Limb (tissue), 2 donors: ENCODE results near the gene JARID2.
A peak's percentile ranks its signal among the peaks of the same experiment; 100 is the strongest.

ENCODE experiments used
- DNase-seq, 2 donors: peaks; one replicate each; pipeline ENCODE4 v3.0.0-alpha.2; 2016; ENCODE audit errors: extremely low spot score in 2 of 2

Gene JARID2

GRCh38 chr6:15517600-15517999, 271.7 kb downstream of the JARID2 start:
- DNase-seq: no peak

DNA sequence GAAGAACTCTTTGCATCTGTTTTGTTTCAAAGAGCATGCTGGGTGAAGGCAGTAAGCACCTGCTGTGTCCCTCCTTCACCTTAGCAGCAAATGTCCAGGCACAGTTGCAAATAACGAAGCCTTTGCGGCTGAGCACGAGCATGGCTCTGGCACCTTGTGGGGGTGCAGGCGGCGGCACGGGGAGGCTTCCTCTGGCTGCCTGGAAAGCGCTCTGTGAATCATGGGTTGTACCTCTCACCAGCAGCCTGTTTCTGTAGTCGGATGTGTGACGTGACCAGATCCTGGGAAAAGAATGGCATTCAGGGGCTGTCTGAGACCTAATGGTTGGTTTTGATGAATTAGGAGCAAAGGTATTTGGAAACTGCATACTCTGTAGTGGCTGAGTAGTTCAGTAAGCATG, 272.2 kb downstream of the JARID2 start:
- DNase-seq: no peak

DNA sequence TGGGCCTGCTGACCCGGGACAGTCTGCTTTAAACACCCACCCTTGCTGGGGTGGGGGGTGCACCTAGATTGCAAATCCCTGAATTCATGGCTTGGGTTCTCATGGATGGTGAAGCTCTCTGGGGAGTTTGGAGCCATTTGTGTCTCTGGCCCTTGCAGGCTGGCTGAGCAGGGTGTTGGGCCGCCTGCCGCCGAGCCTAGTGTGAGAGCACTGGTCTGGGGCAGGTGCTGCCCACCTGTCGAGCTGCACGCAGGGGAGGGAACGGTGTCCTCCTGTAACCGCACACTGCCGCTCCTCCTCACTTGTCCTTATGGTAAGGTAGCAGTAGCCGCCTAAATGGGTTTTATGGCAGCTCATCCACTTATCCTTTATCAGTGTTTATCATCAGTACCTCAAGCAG, 273.0 kb downstream of the JARID2 start:
- DNase-seq: no peak

DNA sequence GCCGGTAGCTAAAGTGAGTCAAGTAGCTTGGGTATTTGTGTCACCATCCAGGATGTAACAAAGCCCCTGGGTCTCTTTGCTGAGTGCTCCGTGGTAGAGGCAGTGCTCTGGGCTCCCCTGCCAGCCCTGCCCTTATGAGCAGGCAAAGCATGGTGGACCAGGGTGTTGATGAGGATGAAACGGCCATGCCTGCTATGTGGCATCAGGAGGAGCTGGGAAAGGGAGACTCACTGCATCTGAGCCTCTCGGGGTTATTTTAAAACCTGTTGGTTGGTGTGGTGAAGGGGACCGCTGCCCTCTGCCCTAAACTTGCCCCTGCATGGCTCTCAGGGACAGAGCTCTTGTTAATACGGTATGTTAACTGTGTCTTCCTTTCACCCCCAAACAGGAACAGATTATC, 273.8 kb downstream of the JARID2 start:
- DNase-seq: no peak

DNA sequence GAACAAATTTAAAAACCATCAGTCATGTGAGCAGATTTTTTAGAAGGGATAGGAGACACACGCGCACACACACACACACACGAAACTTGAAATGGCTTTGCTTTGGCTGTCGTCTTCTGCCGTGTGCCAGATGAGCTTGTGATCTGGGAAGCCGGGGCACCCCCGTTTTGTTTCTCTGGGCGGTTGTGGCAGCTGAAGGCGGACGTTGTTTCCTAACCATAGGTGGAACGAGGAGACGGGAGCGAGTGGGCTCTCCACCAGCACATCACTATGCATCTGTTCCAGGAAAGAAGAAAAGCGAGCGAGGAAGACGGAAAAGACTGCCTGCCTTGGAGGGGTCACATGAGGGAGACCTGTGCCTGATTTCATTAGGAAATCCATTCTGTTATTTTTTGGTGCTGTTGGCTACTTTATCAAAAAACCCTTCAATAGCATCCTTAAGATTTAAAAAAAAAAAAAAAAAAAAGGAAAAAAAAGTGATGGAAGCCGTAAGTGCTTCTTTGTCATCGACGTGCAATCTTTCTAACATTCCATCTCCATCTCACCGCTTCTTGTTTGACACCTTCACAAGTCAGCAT, 274.8 kb downstream of the JARID2 start:
- peak in 1 of 2 donors; percentile 18 for DNase-seq

GRCh38 chr6:15521582-15521981, 275.7 kb downstream of the JARID2 start:
- DNase-seq: no peak

DNA sequence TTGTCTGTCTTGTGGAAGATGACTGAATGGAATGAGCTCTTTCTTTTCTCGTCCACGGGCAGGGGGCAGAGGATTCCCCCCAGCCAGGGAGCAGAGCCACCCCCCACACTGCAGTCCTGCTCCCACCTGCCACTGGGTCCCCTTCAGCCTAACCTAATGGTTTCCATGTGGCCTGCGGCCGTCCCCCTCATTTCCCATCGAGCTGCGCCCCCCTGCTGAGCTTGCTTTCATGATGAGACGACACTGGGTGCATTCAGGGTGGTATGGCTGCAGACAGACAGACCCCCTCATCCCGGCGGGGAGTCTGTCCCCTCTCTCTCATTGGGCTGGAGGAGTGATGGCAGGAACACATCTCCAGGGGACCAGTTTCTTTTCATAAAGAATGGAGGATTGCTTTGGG, 276.2 kb downstream of the JARID2 start:
- peak in 1 of 2 donors; percentile 24 for DNase-seq

DNA sequence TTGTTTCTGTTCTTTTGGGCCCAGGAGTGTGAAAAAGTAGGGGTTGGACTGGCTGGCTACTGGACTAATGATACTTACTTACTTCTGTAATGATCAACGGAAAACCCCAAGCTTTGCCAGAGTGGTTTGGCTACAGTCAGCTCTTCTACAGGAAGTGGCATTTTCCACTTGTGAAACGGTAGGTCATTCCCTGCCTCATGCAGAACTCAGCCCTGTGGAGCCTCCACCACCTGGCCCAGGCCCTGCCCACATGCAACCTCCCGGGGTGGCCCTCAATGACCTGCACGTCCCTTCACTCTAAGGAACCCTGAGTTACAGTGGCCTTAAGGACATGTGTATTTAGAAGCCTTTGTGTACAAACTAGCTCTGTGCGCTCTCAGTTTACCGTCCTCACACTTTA, 276.6 kb downstream of the JARID2 start:
- no peak for DNase-seq

DNA sequence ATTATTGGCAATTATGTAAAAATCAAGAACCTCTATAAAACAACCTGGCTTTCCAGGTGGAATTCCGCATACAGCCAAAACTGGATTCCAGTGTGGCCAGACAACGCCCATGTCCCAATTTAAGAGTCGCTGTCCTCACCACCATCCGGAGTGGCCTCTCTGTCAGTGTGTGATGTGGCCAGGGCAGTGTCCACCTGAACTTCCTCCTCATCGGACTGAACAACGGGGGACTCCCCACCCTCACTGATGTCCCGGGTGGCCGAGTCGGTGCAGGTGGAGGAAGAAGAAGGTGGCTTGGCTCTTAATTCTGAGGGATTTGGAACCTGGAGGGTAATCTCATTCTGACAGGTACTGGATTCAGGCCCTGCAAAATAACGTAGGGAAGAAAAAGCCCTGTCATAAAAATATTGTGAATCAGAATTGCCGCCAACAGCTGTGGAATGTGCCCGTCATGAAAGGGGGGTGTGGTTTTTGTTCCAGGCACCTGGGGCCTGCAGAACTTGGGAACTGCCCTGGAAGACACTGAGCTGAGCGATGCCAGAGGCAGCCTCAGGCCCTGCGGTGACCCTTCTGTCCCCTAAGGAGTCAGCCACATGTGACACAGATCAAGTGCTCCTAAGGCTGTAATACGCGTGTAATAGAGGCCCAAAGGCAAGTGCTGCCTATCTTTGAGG, 277.1 kb downstream of the JARID2 start:
- DNase-seq: peak in 1 of 2 donors; percentile 21

DNA sequence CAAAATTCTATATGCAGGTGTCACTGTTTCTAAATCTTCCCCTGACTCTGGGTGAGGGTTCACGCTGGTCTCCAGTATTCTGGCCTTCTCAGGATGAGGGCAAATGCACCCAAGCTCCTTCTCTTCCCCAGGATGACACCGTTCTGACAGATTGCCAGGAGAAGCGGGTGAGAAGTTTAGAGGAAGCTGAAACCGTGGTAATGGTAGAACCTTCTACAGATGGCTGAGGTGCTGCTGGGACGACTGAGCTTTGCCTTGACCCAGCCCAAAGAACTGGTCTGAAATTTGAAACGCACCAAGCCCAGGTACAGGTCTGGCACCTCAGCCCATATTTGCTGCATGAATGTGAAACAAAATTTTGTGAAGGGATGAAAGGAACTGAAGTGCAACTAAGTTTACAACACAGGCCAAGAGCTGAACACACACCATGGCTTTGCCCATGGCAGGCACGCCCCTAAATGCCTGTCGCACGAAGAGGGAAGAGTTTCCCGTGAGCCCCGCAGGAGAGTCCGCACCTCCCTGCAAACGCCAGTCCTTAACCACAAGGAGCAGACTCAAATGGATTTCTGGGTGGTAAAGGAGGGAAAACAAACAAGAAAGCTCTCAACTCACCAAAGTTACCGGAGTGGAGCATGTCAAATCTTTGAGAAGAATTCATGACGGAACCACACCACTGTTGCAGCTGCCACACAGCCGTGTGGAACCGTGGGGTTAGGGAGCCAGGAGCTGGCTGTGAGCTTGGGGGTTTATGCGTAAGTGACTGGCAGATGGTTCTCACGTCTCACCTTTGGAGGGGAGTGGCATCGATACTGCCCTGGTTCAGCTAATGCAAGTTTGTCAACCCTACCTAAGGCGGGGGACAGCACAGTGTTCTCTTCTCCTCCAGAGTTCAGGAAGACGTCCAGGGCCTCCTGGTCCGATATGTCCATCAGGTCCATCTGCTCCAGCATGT, 278.1 kb downstream of the JARID2 start:
- DNase-seq: no peak

DNA sequence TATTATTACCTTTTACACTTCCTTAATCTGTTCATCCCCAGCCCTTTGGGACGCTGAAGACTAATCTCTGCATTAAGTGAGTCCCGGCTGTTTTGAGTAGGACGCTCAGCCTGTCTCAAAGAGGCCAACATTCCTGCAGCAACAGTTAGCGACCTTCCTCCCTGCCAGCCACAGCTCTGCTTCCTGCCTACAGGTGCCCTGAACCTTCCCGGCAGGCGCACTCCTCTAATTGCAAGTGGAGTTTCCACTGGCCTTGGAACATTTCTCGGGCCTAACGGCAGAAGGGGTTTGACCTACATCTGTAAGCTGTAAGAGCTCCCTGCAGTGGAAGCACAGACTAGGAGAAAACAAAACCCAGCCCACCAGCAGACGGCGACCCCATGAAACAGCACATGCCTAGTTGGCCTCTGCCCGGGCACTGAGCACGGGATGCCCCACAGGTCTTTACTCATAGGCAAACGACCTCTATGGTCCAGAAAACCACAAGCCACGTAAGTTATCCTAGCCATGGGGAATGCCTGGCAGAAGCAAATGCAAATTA, 279.1 kb downstream of the JARID2 start:
- DNase-seq: no peak

DNA sequence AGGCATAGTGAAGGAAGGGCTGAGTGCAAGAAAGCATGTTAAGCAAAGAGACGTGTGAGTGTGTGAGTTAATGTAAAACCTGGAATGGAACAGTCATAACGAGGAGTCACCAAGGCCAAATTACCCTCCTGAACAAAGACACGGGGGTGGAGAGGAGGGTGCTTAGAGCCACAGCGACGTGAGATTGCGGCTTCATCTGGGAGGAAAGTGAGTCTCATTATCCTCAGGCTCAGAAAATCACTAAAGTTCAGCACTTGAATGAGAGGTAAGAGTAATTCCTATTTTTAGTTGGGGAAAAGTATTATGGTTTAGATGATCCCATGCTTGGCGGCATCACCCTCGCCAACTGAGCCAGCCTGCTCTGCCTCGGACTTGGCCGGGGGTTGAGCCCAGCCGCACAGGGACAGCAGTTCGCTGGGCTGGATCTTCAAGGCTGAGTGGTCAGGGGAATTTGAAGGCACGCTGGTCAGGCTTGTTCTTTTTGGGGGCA, 280.4 kb downstream of the JARID2 start:
- no peak for DNase-seq

- no peak for DNase-seq
Observed at GRCh38 chr6:15527838-15528617, 282.2 kb downstream of the JARID2 start.

DNA sequence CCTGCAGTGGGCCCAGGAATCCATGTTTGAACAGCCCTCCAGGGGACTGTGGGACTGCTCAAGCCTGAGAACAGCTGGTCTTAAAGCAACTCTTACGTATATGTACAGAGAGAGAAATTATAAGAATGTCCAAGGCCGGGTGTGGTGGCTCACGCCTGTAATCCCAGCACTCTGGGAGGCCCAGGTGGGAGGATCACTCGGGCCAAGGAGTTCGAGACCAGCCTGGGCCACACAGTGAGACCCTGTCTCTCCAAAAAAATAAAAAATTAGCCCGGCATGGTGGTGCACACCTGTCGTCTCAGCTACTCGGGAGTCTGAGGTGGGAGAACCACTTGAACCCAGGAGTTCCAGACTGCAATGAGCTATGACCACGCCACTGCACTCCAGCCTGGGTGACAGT, 283.0 kb downstream of the JARID2 start:
- DNase-seq: no peak

DNA sequence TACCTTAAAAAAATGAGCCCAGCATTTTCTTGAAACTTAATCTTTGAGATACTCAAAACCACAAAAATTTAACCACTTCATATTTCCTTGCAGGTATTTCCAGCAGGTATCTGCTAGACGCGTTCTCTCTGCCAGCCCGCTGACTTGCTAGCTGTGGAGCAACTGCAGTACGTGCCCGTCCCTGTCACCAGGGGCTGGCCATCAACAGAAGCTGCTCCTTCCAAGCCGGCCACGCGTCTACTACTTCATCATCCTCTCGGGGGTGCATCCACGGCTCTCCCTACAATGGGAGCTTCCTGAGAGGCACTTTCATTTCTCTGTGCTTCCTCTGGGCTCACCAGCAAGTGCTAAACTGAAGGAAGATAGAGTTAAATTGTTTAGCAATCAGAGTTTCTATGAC, 284.5 kb downstream of the JARID2 start:
- DNase-seq: no peak

DNA sequence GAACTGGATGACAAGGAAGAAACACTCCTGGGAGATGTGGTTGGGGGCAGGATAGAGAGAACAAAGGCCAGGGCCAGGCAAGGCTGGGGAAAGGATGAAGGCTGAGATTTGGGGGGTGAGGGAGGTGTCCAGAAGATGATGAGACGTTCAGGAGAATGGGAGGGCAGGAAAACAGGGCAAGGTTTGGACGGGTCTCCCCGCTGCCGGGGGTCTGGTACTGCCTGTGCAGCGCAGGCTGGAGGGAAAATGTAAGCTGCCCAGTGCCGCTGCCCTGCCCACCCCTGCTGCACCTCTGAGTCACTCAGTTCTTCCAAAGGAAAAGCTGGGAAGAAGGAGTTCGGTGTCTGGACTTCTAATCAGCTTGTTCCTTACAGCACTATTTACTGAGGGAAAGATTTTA, 286.1 kb downstream of the JARID2 start:
- DNase-seq: no peak

DNA sequence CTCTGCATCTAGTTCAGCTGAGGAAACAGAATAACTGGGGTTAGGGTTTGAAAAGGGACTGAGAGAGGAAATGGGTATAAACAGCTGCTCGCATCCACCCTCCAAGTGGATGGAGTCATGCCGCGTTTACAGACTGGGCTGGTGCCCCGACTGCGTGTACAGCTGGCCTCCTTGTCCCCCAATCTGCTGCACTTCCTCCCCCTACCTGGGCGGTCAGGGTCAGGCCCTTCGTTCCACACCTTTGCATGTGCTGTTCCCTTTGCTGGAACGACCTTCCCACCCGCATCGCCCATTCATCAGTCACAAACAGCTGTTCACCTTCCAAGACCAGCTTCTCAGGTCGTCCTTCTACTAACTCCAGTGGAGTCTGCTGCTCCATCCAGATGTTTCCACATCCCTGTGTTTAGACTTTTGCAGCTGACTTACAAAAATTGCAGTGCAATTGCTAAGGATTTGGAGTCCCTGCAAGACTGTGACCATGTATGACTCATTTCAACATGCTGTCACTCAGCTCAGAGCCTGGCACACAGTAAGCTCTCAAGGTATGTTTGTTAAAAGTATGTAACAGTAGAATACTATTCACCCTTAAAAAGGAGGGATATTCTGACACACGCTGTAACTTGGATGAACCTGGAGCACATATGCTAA, 287.6 kb downstream of the JARID2 start:
- DNase-seq: no peak

GRCh38 chr6:15534974-15535373, 289.1 kb downstream of the JARID2 start:
- DNase-seq: no peak

GRCh38 chr6:15535495-15536197, 289.8 kb downstream of the JARID2 start:
- no peak for DNase-seq
